Measurements from ENCODE around the gene EXOSC7. TPM values are rescaled to one million over a fixed set of nuclear protein-coding genes. Genes with fewer than 3 reads are reported as not detected.

Gene EXOSC7
- total and polyA plus RNA-seq, 2 donors (not counting 3 experiments of a cell fraction or from before 2014, with no cell fraction given), result 44.5 to 53.8 TPM

DNA sequence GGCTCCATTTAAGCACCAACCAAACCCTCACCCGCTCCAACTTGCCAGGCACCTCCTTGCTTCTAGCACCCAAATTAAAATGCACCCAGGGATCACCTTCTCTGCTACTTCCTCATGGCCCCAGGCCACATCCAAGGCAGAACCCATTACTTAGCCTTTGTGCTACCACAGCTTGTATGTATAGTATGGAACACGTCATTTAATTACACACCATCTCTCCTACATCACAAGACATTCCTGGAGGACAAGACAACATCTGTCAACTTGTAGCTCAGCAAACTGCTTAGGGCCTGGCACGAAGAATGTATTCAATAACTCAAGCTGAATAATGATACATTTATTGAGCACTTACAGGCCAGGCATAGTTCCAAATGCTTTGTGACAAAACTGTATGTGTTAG is 23.4 kb upstream of the EXOSC7 start:
- Histone ChIP-seq H3K4me1 (ENCODE audit: control insufficient read depth, extremely low read depth, insufficient read depth, low read length) (peaks cover 11% of the 10 kb centered on the region), H3K4me3 (replicated peaks in 1 of 3; ENCODE audit: insufficient read depth in 1 of 3, low read depth in 1 of 3, low read length in 3 of 3) (no peak overlapping the region), H3K27me3 (ENCODE audit: control insufficient read depth in 2 of 2, insufficient read depth in 2 of 2, low read length in 2 of 2) (no peaks in the 10 kb centered on the region), H4K20me1 (replicated peaks; ENCODE audit: control insufficient read depth, extremely low read depth, insufficient read depth, low read length) (no peaks in the 10 kb centered on the region), H2AFZ (ENCODE audit: low read depth, low read length) (no peak overlapping the region), H3K9ac (replicated peaks; ENCODE audit: extremely low read depth, insufficient read depth, low read length) (no peak overlapping the region), H3K27ac (ENCODE audit: insufficient read depth, low read depth, low read length) (no peak overlapping the region), H3K79me2 (ENCODE audit: control insufficient read depth, insufficient read depth, low read length) (peaks cover 6% of the 10 kb centered on the region), H3K9me3 (replicated peaks; ENCODE audit: control insufficient read depth, insufficient read depth, low read length) (no peaks in the 10 kb centered on the region), H3K4me2 (ENCODE audit: insufficient read depth, low read length) (no peak overlapping the region), H3K36me3 (ENCODE audit: control insufficient read depth in 2 of 2, extremely low read depth in 1 of 2, insufficient read depth in 2 of 2, low read length in 2 of 2) (peaks cover 0 to 3% of the 10 kb centered on the region in 2 experiments), H3K9me1 (replicated peaks; ENCODE audit: control insufficient read depth, extremely low read depth, insufficient read depth, low read length) (no peaks in the 10 kb centered on the region)
- dilution Hi-C loops (cut with MboI; ENCODE audit: extremely low pct_ligation_motif_present, low sequenced_read_pairs), result no loop called here
- no peak for TF ChIP-seq JUN (IDR thresholded peaks at IDR 0.05; ENCODE audit: borderline replicate concordance, insufficient read depth, insufficient read length, low read depth)
- intact Hi-C loops (cut with micrococcal nuclease), result no loop called here
- POLR2A ChIA-PET, result no interaction called here
- no peak for FAIRE-seq
- DNase-seq (ENCODE audit: low read depth, low spot score), result no peak
- BruUV-seq (replicated peaks), result no TSS peak
- CTCF ChIA-PET, result no interaction called here

DNA sequence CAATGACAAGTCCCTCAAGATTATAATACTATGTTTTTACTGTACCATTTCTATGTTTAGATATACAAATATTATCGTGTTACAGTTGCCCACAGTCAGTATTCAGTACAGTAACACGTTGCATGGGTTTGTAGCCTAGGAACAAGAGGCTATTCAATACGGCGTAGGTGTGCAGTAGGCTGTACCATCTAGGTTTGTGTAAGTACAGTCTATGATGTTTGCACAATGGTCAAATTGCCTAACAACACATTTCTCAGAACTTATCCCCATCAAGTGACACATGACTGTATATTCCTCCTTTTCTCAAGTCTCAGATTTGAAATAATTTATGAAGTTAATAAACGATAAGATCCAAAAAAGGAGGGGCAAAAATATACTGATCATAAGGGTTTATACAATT is 21.7 kb upstream of the EXOSC7 start:
- Histone ChIP-seq H3K9me3 (replicated peaks; ENCODE audit: control insufficient read depth, insufficient read depth, low read length) (no peaks in the 10 kb centered on the region), H3K36me3 (ENCODE audit: control insufficient read depth in 2 of 2, extremely low read depth in 1 of 2, insufficient read depth in 2 of 2, low read length in 2 of 2) (peaks cover 0 to 5% of the 10 kb centered on the region in 2 experiments), H4K20me1 (replicated peaks; ENCODE audit: control insufficient read depth, extremely low read depth, insufficient read depth, low read length) (no peaks in the 10 kb centered on the region), H3K9ac (replicated peaks; ENCODE audit: extremely low read depth, insufficient read depth, low read length) (no peak overlapping the region), H3K4me3 (replicated peaks in 1 of 3; ENCODE audit: insufficient read depth in 1 of 3, low read depth in 1 of 3, low read length in 3 of 3) (no peak overlapping the region), H3K9me1 (replicated peaks; ENCODE audit: control insufficient read depth, extremely low read depth, insufficient read depth, low read length) (no peaks in the 10 kb centered on the region), H3K27ac (ENCODE audit: insufficient read depth, low read depth, low read length) (no peak overlapping the region), H3K4me1 (ENCODE audit: control insufficient read depth, extremely low read depth, insufficient read depth, low read length) (peaks cover 11% of the 10 kb centered on the region), H3K27me3 (ENCODE audit: control insufficient read depth in 2 of 2, insufficient read depth in 2 of 2, low read length in 2 of 2) (no peaks in the 10 kb centered on the region), H2AFZ (ENCODE audit: low read depth, low read length) (no peak overlapping the region), H3K4me2 (ENCODE audit: insufficient read depth, low read length) (no peak overlapping the region), H3K79me2 (ENCODE audit: control insufficient read depth, insufficient read depth, low read length) (peaks cover 6% of the 10 kb centered on the region)
- CTCF ChIA-PET, result interaction anchor here (0.7 to 1.5 kb wide), 3 partner anchors 9 to 40 kb away, joined by 3 to 9 read pairs (median 4); no protein-coding TSS in a partner anchor
- TF ChIP-seq JUN (IDR thresholded peaks at IDR 0.05; ENCODE audit: borderline replicate concordance, insufficient read depth, insufficient read length, low read depth) (no peak), POLR2AphosphoS5 (IDR thresholded peaks at IDR 0.05; ENCODE audit: insufficient read depth, low read depth, low read length) (no peak), FOS (IDR thresholded peaks at IDR 0.05; ENCODE audit: borderline replicate concordance, insufficient read depth, low read length) (no peak), POLR2A (IDR thresholded peaks at IDR 0.05; ENCODE audit: low read depth, low read length) (no peak), MYC (IDR thresholded peaks at IDR 0.05; ENCODE audit: low read depth, low read length) (no peak), EZH2 (IDR thresholded peaks at IDR 0.05; ENCODE audit: borderline replicate concordance, low read depth, low read length, severe bottlenecking) (no peak), GATA2 (IDR thresholded peaks at IDR 0.05; ENCODE audit: insufficient read depth, insufficient read length, low read depth, low read length) (no peak), CTCF (IDR thresholded peaks at IDR 0.05; ENCODE audit: extremely low read depth in 1 of 2, insufficient read depth in 1 of 2, low read depth in 1 of 2, low read length in 2 of 2) (no peak)
- TF ChIP-seq, protein P1, sequence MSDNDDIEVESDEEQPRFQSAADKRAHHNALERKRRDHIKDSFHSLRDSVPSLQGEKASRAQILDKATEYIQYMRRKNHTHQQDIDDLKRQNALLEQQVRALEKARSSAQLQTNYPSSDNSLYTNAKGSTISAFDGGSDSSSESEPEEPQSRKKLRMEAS (IDR thresholded peaks at IDR 0.05; ENCODE audit: insufficient read depth, insufficient read length), result no peak
- intact Hi-C loops (cut with micrococcal nuclease), result no loop called here
- no TSS peak for BruUV-seq (replicated peaks)
- POLR2A ChIA-PET, result no interaction called here
- no peak for DNase-seq (ENCODE audit: low read depth, low spot score)
- dilution Hi-C loops (cut with MboI; ENCODE audit: extremely low pct_ligation_motif_present, low sequenced_read_pairs), result no loop called here
- FAIRE-seq, result peak; percentile 44

Measured in endothelial cell of umbilical vein (primary cell).